Gastrocnemius medialis (tissue), 4 donors: ENCODE results near the gene PLEKHA1. TPM values are rescaled to one million over a fixed set of nuclear protein-coding genes. Genes with fewer than 3 reads are reported as not detected.

Experiments used
- ATAC-seq, 2 donors: fragments of 150-250 bp; one replicate each; pipeline ENCODE4 v1.9.1; 2016
- DNase-seq, 2 donors: peaks; one replicate each; pipeline ENCODE4 v3.0.0-alpha.2; 2019
- H3K27ac ChIP-seq, 4 donors: fragments of 200-600 bp; sonication (generic); 1 replicate in 1 of 4; 2 replicates in 3 of 4; pipeline ENCODE4 v1.5.1; 2016 to 2018; ENCODE audit warnings: mild to moderate bottlenecking in 2 of 4, moderate library complexity in 1 of 4
- H3K27me3 ChIP-seq, 3 donors: fragments of 200-600 bp; sonication (generic) in 2 of 3; 1 replicate in 1 of 3; 2 replicates in 2 of 3; pipeline versions ENCODE4 v1.5.1 to v1.6.0; 2016 to 2019; ENCODE audit warnings: mild to moderate bottlenecking in 1 of 3, moderate library complexity in 1 of 3
- H3K36me3 ChIP-seq, 2 donors: fragments of 200-600 bp; sonication (generic) in 1 of 2; one replicate each; pipeline ENCODE4 v1.5.1; 2017 to 2018
- H3K4me1 ChIP-seq, 2 donors: fragments of 200-600 bp; sonication (generic) in 1 of 2; one replicate each; pipeline ENCODE4 v1.5.1; 2016 to 2017; ENCODE audit warnings: mild to moderate bottlenecking in 2 of 2
- H3K4me3 ChIP-seq, 4 donors: fragments of 200-600 bp; sonication (generic) in 3 of 4; 1 replicate in 1 of 4; 2 replicates in 3 of 4; pipeline ENCODE4 v1.5.1; 2016 to 2019; ENCODE audit warnings: mild to moderate bottlenecking in 2 of 4
- H3K9me3 ChIP-seq, 3 donors: fragments of 200-600 bp; sonication (generic) in 2 of 3; 1 replicate in 1 of 3; 2 replicates in 2 of 3; pipeline ENCODE4 v1.5.1; 2016 to 2019
- POLR2A ChIP-seq, 2 donors: fragments of 450-650 bp; IDR thresholded peaks; one replicate each; pipeline ENCODE4 v1.6.1; 2017; ENCODE audit warnings: antibody characterized with exemption in 2 of 2, mild to moderate bottlenecking in 2 of 2, moderate library complexity in 2 of 2
- in situ Hi-C, 4 donors: fragments of 200-750 bp; cut with MboI; loops; one replicate each; pipeline versions ENCODE4 v1.15.0 to v1.8.0; 2017; ENCODE audit warnings: low sequenced_read_pairs in 4 of 4
- intact Hi-C: fragments of 100-400 bp; cut with DNase I; formaldehyde crosslinking; loops from one replicate; pipeline ENCODE4 v1.15.1; 2023; ENCODE audit warnings: low total_unique reads
- total RNA-seq, 4 donors: library from RNA; depleted of rRNA; stranded (reverse); fragments of >200 nt; gene quantifications; one replicate each; pipeline versions ENCODE4 v1.1.0 to v1.2.3, GENCODE V29; 2016
- TF ChIP-seq, protein P1 (sequence below), 5 experiments: fragments of 450-650 bp in 3 of 5; fragments of 200-600 bp in 2 of 5; sonication (generic) in 2 of 5; IDR thresholded peaks in 4 of 5; conservative IDR thresholded peaks in 1 of 5; 1 replicate in 4 of 5; 2 replicates in 1 of 5; pipeline ENCODE4 v1.5.1; 2016 to 2019; ENCODE audit warnings: antibody characterized with exemption in 5 of 5, mild to moderate bottlenecking in 3 of 5, moderate library complexity in 3 of 5

PLEKHA1 gene
- total RNA-seq, 4 donors from 2014 or later, result 33.7 to 54.0 (median 37.8) TPM

DNA sequence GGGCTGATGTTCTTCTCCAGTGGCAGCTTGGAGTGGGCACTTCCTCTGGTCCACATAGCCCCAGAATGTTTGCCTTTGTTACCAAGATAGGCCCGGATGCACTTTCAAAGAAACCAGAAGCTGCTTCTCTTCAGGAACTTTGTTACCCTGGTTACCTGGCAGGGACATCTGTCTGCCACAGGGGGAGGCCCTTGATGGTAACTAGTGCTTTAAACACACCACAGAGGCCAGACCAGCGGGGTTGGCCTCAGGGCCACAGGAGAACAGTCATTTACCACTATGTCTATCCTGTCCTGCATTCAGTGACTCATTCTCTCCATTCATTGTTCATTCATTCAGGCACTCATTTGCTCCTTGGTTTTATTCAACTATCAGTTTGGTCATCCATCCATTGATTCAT, 11.9 kb upstream of the PLEKHA1 start:
- Histone ChIP-seq H3K4me1 (no peaks in the 10 kb centered on the region), H3K4me3 (no peak overlapping the region), H3K27ac (no peak overlapping the region), H3K36me3 (no peaks in the 10 kb centered on the region), H3K27me3 (no peaks in the 10 kb centered on the region), H3K9me3 (no peaks in the 10 kb centered on the region)
- ATAC-seq (no peak), DNase-seq (no peak)
- TF ChIP-seq POLR2A (IDR thresholded peaks at IDR 0.05), result no peak
- TF ChIP-seq, protein P1, sequence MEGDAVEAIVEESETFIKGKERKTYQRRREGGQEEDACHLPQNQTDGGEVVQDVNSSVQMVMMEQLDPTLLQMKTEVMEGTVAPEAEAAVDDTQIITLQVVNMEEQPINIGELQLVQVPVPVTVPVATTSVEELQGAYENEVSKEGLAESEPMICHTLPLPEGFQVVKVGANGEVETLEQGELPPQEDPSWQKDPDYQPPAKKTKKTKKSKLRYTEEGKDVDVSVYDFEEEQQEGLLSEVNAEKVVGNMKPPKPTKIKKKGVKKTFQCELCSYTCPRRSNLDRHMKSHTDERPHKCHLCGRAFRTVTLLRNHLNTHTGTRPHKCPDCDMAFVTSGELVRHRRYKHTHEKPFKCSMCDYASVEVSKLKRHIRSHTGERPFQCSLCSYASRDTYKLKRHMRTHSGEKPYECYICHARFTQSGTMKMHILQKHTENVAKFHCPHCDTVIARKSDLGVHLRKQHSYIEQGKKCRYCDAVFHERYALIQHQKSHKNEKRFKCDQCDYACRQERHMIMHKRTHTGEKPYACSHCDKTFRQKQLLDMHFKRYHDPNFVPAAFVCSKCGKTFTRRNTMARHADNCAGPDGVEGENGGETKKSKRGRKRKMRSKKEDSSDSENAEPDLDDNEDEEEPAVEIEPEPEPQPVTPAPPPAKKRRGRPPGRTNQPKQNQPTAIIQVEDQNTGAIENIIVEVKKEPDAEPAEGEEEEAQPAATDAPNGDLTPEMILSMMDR (IDR thresholded peaks at IDR 0.05 in 4 of 5, conservative IDR thresholded peaks at IDR 0.05 in 1 of 5), result no peak
- in situ Hi-C loops (no loop called here), intact Hi-C loops (no loop called here)

DNA sequence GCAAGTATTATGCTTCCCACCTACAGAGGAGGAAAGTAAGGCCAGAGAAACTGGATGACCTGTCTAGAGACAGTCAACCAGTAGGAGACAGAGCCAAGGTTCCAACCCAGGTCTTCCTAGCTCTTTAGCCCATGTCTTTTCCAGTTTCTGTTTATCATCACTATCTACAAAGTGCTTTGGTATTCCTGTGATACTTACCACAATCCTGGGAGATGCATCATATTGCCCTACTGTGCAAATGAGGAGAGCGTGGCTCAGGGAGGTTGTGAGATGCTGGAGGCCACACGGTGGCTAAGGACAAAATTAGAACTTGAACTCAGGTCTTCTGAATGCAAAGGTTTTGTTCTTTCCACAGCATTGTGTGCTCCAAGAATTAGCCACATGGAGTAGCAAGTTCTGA, 11.2 kb upstream of the PLEKHA1 start:
- in situ Hi-C loops, result no loop called here
- Histone ChIP-seq H3K4me3 (no peak overlapping the region), H3K9me3 (no peaks in the 10 kb centered on the region), H3K4me1 (peaks cover 2% of the 10 kb centered on the region in 2 donors), H3K36me3 (no peaks in the 10 kb centered on the region), H3K27ac (no peak overlapping the region), H3K27me3 (no peaks in the 10 kb centered on the region)
- no peak for TF ChIP-seq POLR2A (IDR thresholded peaks at IDR 0.05)
- TF ChIP-seq, protein P1 (IDR thresholded peaks at IDR 0.05 in 4 of 5, conservative IDR thresholded peaks at IDR 0.05 in 1 of 5), result no peak
- ATAC-seq (no peak), DNase-seq (no peak)
- intact Hi-C loops, result no loop called here

DNA sequence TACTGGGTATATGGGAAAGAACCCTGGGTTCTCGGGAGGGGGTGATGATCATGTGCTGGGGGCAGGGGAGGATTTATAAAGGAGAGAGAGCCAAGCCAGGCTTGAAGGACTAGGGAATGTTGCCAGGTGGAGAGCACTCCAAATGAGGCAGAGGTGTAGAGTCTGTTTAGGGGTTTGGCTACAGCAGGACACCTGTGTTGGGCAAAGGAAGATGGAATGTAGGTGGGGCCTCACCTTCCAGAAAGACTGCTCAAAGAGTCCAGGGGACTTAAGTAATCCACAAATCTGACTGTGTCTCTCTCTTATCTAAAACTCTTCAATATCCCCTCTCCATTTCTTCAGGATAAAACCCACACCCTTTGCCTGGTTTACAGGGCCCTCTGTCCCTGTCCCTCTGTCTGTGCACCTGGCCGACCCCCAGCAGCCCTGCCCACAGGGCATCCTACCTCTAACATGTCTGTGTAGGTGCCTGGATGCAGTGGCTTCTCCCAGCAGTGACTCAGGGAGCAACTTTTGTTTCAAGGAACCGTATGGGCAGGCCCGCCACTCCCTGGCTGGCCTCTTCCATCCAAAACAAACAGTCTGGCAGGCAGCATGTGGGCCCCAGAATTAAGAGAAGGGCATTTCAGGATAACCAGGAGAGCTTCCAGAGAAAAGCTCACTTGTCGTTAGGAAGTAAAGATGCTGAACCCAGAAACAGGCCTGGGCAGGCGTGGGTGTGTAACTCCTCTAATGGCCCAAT, 10.6 kb upstream of the PLEKHA1 start:
- ATAC-seq (no peak), DNase-seq (no peak)
- no peak for TF ChIP-seq POLR2A (IDR thresholded peaks at IDR 0.05)
- TF ChIP-seq, protein P1 (IDR thresholded peaks at IDR 0.05 in 4 of 5, conservative IDR thresholded peaks at IDR 0.05 in 1 of 5), result no peak
- Histone ChIP-seq H3K4me3 (no peak overlapping the region), H3K36me3 (no peaks in the 10 kb centered on the region), H3K27ac (no peak overlapping the region), H3K27me3 (no peaks in the 10 kb centered on the region), H3K4me1 (peaks cover 5 to 6% of the 10 kb centered on the region in 2 donors), H3K9me3 (no peaks in the 10 kb centered on the region)
- in situ Hi-C loops, result no loop called here
- intact Hi-C loops, result no loop called here

DNA sequence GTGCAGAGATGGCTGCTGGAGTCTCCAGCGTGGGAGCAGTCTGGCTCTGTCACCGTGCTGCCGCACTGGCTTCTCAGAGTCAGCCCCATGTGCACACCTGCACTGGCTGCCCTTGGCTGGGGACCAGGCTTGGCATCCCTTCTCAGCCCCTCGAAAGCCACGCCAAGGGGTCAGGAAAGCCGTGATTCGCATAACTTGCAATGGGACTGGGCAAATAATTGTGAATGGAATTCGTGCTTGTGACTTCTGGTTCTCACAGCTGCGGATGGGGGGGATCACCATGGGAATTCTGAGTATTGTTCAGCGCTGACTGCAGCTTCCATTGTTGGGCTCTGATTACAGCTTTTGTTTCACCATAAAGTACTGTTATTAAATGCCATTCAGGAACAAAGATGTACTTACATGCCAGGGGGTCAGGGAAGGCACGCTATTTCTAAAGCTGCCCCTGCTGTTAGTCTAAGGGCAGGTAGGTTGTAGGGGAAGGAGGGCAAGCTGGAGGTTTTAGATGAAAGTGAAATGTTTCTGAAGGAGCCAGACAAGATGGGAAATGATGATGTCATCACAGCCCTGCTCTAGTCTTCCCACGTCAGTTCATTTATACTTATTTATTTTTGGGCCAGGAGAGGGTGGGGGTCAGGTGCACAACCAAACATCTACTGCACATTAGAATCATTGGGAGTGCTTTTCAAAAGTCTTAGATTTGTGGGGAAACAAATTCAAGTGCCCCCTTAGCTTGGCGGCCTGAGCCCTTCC, 5.8 kb upstream of the PLEKHA1 start:
- intact Hi-C loops (no loop called here), in situ Hi-C loops (no loop called here)
- no peak overlapping the region for H3K4me3 ChIP-seq
- H3K27ac ChIP-seq, result no peak overlapping the region
- ATAC-seq (no peak), DNase-seq (no peak)
- TF ChIP-seq, protein P1 (IDR thresholded peaks at IDR 0.05 in 4 of 5, conservative IDR thresholded peaks at IDR 0.05 in 1 of 5), result no peak
- no peak for TF ChIP-seq POLR2A (IDR thresholded peaks at IDR 0.05)
- no peaks in the 10 kb centered on the region for H3K27me3 ChIP-seq
- no peaks in the 10 kb centered on the region for H3K9me3 ChIP-seq
- H3K4me1 ChIP-seq, result peaks cover 8 to 10% of the 10 kb centered on the region in 2 donors
- H3K36me3 ChIP-seq, result no peaks in the 10 kb centered on the region
